ENCODE results near the gene PFDN1.
"Not testable (repeated sequence)": the region's sequence is repeated elsewhere in the genome, so short reads cannot be mapped to it uniquely, and the experiment has no call there.

The PFDN1 gene

GRCh38 chr5:140217299-140218026 is 85.4 kb downstream of the PFDN1 start:
- DNase-seq (ENCODE audit: low read depth in 2 of 2, low spot score in 1 of 2), result no peak

GRCh38 chr5:140216478-140217074 is 86.3 kb downstream of the PFDN1 start:
- no peak for DNase-seq (ENCODE audit: low read depth in 2 of 2, low spot score in 1 of 2)

DNA sequence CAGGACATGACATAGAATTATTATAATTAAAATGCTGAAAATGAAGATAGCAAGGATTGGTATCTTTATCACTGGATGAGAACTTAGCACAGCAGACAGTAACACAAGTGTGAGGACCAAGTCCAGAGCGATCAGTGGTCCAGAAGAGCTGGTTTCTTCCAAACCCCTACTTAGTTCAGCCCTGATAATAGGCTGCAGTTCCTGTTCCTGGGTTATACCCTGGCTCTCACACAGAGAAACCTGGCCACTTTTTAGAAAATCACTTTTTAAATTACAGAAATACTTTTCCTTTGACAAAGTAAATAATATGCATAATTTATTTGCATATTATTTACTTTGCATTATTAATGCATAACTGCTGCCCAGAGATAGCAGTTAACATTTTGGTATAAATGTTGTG is 87.6 kb downstream of the PFDN1 start:
- no peak for DNase-seq (ENCODE audit: low read depth in 2 of 2, low spot score in 1 of 2)

- no peak for DNase-seq (ENCODE audit: low read depth in 2 of 2, low spot score in 1 of 2)
Observed at GRCh38 chr5:140214831-140215230, 88.1 kb downstream of the PFDN1 start.

DNA sequence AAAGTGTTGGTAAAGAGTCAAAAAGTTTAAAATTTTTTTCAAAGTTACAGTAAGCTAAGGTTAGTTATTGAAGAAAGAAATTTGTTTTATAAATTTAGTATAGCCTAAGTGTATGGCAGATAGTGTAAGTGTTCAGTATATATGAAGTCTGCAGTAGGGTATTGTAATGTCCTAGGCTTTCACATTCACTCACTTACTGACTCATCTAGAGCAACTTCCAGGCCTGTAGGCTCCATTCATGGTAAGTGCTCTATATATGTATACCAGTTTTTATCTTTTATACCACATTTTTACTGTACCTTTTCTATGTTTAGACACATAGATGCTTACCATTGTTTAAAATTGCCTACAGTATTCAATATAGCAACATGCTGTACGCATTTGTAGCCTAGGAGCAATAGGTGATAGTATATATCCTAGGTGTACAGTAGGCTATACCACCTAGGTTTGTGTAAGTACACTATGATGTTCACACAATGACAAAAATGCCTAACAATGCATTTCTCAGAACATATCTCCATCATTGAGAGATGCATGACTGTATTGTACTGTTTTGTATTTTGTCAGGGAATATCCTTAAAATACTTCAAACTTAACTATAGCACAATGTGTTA is 89.4 kb downstream of the PFDN1 start:
- no peak for DNase-seq (ENCODE audit: low read depth in 2 of 2, low spot score in 1 of 2)

- DNase-seq (ENCODE audit: low read depth in 2 of 2, low spot score in 1 of 2), result no peak
Observed at GRCh38 chr5:140208065-140208464, 94.8 kb downstream of the PFDN1 start.

GRCh38 chr5:140207250-140207964 is 95.5 kb downstream of the PFDN1 start:
- DNase-seq (ENCODE audit: low read depth in 2 of 2, low spot score in 1 of 2), result no peak

DNA sequence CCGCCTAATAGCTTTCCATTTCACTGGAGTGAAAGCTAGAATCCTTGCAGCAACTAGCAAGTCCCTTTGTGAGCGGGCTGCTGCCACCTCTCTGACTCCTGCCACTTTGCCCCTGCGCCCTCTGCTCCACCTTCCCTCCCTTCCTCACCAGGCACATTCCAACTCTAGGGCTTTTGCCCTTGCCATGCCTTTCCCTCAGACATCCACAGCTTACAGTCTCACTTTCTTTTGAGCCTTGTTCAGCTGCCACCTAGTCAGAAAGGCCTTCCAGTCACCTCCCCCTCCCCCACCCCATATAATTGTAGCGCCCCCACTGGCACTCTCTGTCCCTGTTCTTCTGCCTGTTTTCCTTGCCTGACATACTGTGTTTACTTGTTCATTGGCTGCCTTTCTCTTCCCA is 96.9 kb downstream of the PFDN1 start:
- DNase-seq (ENCODE audit: low read depth in 2 of 2, low spot score in 1 of 2), result no peak

- DNase-seq (ENCODE audit: low read depth in 2 of 2, low spot score in 1 of 2), result no peak
Observed at GRCh38 chr5:140205216-140205615, 97.7 kb downstream of the PFDN1 start.

DNA sequence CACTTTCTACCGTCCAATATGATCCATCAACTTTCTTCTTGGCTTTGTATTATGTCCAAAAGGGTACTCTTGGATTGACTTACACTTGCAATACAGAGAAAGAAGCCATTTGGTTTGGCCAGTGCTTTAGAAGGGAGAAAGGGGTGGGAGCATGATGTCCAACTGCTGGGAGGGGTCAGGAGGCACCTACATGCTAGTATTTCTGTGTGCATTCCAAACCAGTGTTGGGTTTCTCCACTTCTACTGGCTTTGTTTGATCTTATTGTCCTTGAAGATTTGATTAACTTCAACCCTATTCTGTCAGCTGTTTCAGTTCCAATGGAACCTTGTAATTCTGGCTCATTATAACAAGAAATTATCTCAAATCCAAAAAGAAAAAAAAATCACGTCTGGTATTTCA is 100.3 kb downstream of the PFDN1 start:
- no peak for DNase-seq (ENCODE audit: low read depth in 2 of 2, low spot score in 1 of 2)

GRCh38 chr5:140202078-140202477 is 100.8 kb downstream of the PFDN1 start:
- DNase-seq (ENCODE audit: low read depth in 2 of 2, low spot score in 1 of 2), result no peak

GRCh38 chr5:140198915-140199314 is 104.0 kb downstream of the PFDN1 start:
- DNase-seq (ENCODE audit: low read depth in 2 of 2, low spot score in 1 of 2), result not testable (repeated sequence)

GRCh38 chr5:140197023-140197422 is 105.9 kb downstream of the PFDN1 start:
- DNase-seq (ENCODE audit: low read depth in 2 of 2, low spot score in 1 of 2), result no peak

- DNase-seq (ENCODE audit: low read depth in 2 of 2, low spot score in 1 of 2), result no peak
Observed at GRCh38 chr5:140196115-140196814, 106.6 kb downstream of the PFDN1 start.
